Measurements from ENCODE around the gene DNAJC7. TPM values are rescaled to one million over a fixed set of nuclear protein-coding genes. Genes with fewer than 3 reads are reported as not detected.

DNAJC7 gene
- total RNA-seq, 1 experiment from 2014 or later: 94.6 TPM

DNA sequence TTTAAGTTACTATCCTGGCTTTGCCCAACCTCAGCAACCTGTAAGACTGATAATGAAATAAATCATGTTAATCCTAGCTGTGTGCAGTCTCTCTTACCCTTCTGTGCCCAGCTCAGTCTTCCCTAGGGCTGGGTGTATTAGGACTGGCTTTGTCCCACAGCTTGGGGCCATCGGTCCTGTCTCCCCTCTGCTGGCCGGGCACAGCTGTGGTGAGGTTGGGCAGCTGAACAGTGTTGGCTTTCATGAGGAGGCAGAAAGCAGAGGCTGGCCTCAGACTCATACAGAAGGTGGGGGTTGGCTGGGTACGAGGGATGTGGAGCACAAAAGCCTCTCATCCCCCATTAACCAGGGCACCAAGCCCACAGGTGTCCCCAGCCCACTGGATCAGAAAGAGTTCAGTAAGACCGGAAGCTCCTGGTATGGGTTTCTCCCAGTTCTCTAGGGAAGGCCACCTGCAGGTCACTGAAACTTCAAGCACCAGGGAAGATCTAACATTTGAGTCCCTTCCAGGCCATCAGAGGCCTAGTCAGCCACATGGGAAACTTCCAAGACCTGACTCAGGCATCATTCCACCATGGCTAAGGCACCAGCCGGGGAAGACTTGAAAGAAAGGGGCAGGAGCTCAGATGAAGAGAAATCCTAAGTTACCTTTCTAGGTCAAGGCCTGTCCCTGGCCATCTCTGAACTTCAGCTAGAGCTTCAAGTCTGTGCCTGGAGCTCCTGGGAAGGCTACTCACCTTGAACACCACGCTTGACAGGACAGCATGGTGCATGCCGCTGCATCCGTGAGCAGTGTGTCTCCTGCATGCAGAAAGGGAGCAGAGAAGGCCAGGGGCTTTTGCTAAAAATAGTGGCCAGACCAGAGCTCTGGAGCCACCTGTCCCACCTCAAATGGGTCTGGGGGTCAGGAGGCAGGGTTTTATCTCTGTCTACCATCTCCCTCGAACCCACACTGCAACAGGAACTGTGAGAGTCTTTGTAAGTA, 41.8 kb downstream of the DNAJC7 start:
- Histone ChIP-seq H3K4me1 (ENCODE audit: insufficient read depth, low read length, poor library complexity, severe bottlenecking) (no peaks in the 10 kb centered on the region), H3K27ac (ENCODE audit: low read depth, low read length, poor library complexity, severe bottlenecking) (no peak overlapping the region), H3K4me3 (ENCODE audit: low read depth, low read length, poor library complexity, severe bottlenecking) (no peak overlapping the region), H3K27me3 (replicated peaks; ENCODE audit: insufficient read depth, low read depth, low read length, poor library complexity) (no peaks in the 10 kb centered on the region), H3K36me3 (ENCODE audit: insufficient read depth, low read length, poor library complexity, severe bottlenecking) (peaks cover 19% of the 10 kb centered on the region), H3K9me3 (ENCODE audit: low read depth, low read length, poor library complexity, severe bottlenecking) (no peaks in the 10 kb centered on the region)
- no TSS peak for BruUV-seq (replicated peaks)
- TF ChIP-seq, protein P1, sequence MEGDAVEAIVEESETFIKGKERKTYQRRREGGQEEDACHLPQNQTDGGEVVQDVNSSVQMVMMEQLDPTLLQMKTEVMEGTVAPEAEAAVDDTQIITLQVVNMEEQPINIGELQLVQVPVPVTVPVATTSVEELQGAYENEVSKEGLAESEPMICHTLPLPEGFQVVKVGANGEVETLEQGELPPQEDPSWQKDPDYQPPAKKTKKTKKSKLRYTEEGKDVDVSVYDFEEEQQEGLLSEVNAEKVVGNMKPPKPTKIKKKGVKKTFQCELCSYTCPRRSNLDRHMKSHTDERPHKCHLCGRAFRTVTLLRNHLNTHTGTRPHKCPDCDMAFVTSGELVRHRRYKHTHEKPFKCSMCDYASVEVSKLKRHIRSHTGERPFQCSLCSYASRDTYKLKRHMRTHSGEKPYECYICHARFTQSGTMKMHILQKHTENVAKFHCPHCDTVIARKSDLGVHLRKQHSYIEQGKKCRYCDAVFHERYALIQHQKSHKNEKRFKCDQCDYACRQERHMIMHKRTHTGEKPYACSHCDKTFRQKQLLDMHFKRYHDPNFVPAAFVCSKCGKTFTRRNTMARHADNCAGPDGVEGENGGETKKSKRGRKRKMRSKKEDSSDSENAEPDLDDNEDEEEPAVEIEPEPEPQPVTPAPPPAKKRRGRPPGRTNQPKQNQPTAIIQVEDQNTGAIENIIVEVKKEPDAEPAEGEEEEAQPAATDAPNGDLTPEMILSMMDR (conservative IDR thresholded peaks at IDR 0.05; ENCODE audit: low read depth, low read length): no peak
- TF ChIP-seq EZH2 (IDR thresholded peaks at IDR 0.05; ENCODE audit: borderline replicate concordance, low read depth, low read length, poor library complexity, severe bottlenecking): no peak
- intact Hi-C loops (cut with micrococcal nuclease; ENCODE audit: unreplicated experiment): no loop called here
- CTCF ChIA-PET: no interaction called here
- no peak for DNase-seq (ENCODE audit: low spot score)
- POLR2A ChIA-PET (ENCODE audit: low non-redundant PET): no interaction called here

DNA sequence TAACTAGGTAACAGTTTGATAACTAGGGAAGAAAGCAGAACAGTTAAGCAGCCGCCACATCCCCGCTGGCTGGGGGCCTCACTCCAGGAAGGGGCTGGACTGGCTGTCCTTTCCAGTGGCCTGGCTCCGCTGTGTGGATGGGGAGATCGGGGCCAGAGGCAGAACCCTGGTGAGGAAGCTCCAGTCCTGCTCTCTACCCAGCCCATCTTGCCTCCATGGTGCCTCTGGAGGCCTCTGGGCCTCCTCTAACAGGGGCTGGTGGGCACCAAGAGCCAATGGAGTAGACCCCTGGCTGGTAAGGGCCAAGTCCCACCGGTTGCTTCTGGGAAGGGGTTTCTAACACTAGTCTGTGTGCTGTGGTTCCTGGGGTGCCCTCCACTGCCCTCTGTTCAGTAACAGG, 42.6 kb downstream of the DNAJC7 start:
- intact Hi-C loops (cut with micrococcal nuclease; ENCODE audit: unreplicated experiment): no loop called here
- DNase-seq (ENCODE audit: low spot score): no peak
- ChIA-PET POLR2A (ENCODE audit: low non-redundant PET) (no interaction called here), CTCF (no interaction called here)
- no peaks in the 10 kb centered on the region for H3K4me1 ChIP-seq (ENCODE audit: insufficient read depth, low read length, poor library complexity, severe bottlenecking)
- H3K27me3 ChIP-seq (replicated peaks; ENCODE audit: insufficient read depth, low read depth, low read length, poor library complexity): no peaks in the 10 kb centered on the region
- TF ChIP-seq EZH2 (IDR thresholded peaks at IDR 0.05; ENCODE audit: borderline replicate concordance, low read depth, low read length, poor library complexity, severe bottlenecking): no peak
- TF ChIP-seq, protein P1 (conservative IDR thresholded peaks at IDR 0.05; ENCODE audit: low read depth, low read length): no peak
- H3K9me3 ChIP-seq (ENCODE audit: low read depth, low read length, poor library complexity, severe bottlenecking): no peaks in the 10 kb centered on the region
- no peak overlapping the region for H3K4me3 ChIP-seq (ENCODE audit: low read depth, low read length, poor library complexity, severe bottlenecking)
- H3K36me3 ChIP-seq (ENCODE audit: insufficient read depth, low read length, poor library complexity, severe bottlenecking): peaks cover 19% of the 10 kb centered on the region
- no peak overlapping the region for H3K27ac ChIP-seq (ENCODE audit: low read depth, low read length, poor library complexity, severe bottlenecking)
- BruUV-seq (replicated peaks): no TSS peak

DNA sequence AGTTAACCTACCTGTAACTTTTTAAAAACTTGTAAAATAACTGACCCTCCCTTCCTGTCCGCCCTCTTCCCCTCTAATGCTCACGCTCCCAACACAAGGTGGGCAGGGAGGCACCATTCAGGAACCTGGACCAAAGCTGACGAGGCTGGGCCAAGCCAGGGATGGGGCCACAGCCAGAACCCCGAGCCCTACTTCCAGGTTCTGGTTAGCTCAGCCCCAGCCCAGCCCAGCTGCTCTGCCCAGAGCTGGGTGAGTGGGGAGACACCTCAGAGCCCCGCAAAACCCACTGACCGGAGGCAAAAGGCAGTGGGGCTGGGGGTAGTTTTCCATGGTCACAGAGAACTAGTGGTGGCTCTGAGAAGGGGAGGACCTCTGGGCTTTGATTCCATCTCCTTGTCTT, 43.2 kb downstream of the DNAJC7 start:
- ChIA-PET CTCF (no interaction called here), POLR2A (ENCODE audit: low non-redundant PET) (no interaction called here)
- H3K9me3 ChIP-seq (ENCODE audit: low read depth, low read length, poor library complexity, severe bottlenecking): no peaks in the 10 kb centered on the region
- no peaks in the 10 kb centered on the region for H3K27me3 ChIP-seq (replicated peaks; ENCODE audit: insufficient read depth, low read depth, low read length, poor library complexity)
- H3K4me3 ChIP-seq (ENCODE audit: low read depth, low read length, poor library complexity, severe bottlenecking): no peak overlapping the region
- no peak overlapping the region for H3K27ac ChIP-seq (ENCODE audit: low read depth, low read length, poor library complexity, severe bottlenecking)
- TF ChIP-seq, protein P1 (conservative IDR thresholded peaks at IDR 0.05; ENCODE audit: low read depth, low read length): no peak
- no peak for TF ChIP-seq EZH2 (IDR thresholded peaks at IDR 0.05; ENCODE audit: borderline replicate concordance, low read depth, low read length, poor library complexity, severe bottlenecking)
- BruUV-seq (replicated peaks): TSS peak; percentile 25
- H3K36me3 ChIP-seq (ENCODE audit: insufficient read depth, low read length, poor library complexity, severe bottlenecking): peaks cover 22% of the 10 kb centered on the region
- intact Hi-C loops (cut with micrococcal nuclease; ENCODE audit: unreplicated experiment): no loop called here
- no peaks in the 10 kb centered on the region for H3K4me1 ChIP-seq (ENCODE audit: insufficient read depth, low read length, poor library complexity, severe bottlenecking)
- DNase-seq (ENCODE audit: low spot score): no peak

Data from A673 (cell line).